Measurements from ENCODE around the gene FXYD2. TPM values are rescaled to one million over a fixed set of nuclear protein-coding genes. Genes with fewer than 3 reads are reported as not detected.

Gene FXYD2
- total RNA-seq, 1 donor from 2014 or later = 5.0 TPM

- Histone ChIP-seq H3K27me3 (ENCODE audit: control insufficient read depth, insufficient read depth, low read length) (no peaks in the 10 kb centered on the region), H3K4me3 (ENCODE audit: low read depth, low read length) (no peak overlapping the region), H3K36me3 (ENCODE audit: control insufficient read depth, insufficient read depth, low read length) (no peaks in the 10 kb centered on the region)
- DNase-seq (ENCODE audit: low read depth) = no peak
- TF ChIP-seq CTCF (IDR thresholded peaks at IDR 0.05; ENCODE audit: insufficient read depth, low read length, poor library complexity, severe bottlenecking) = peak; percentile 95
Observed at GRCh38 chr11:117843666-117844484, 19.3 kb upstream of the FXYD2 start.

- Histone ChIP-seq H3K4me3 (ENCODE audit: low read depth, low read length) (no peak overlapping the region), H3K36me3 (ENCODE audit: control insufficient read depth, insufficient read depth, low read length) (no peaks in the 10 kb centered on the region), H3K27me3 (ENCODE audit: control insufficient read depth, insufficient read depth, low read length) (no peaks in the 10 kb centered on the region)
- no peak for TF ChIP-seq CTCF (IDR thresholded peaks at IDR 0.05; ENCODE audit: insufficient read depth, low read length, poor library complexity, severe bottlenecking)
- DNase-seq (ENCODE audit: low read depth) = no peak
Observed at GRCh38 chr11:117842131-117842941, 17.8 kb upstream of the FXYD2 start.

GRCh38 chr11:117841551-117842031, 17.0 kb upstream of the FXYD2 start:
- H3K4me3 ChIP-seq (ENCODE audit: low read depth, low read length) = no peak overlapping the region
- H3K36me3 ChIP-seq (ENCODE audit: control insufficient read depth, insufficient read depth, low read length) = no peaks in the 10 kb centered on the region

GRCh38 chr11:117840881-117841550, 16.5 kb upstream of the FXYD2 start:
- no peak for DNase-seq (ENCODE audit: low read depth)
- H3K36me3 ChIP-seq (ENCODE audit: control insufficient read depth, insufficient read depth, low read length) = no peaks in the 10 kb centered on the region
- no peaks in the 10 kb centered on the region for H3K27me3 ChIP-seq (ENCODE audit: control insufficient read depth, insufficient read depth, low read length)
- H3K4me3 ChIP-seq (ENCODE audit: low read depth, low read length) = no peak overlapping the region
- TF ChIP-seq CTCF (IDR thresholded peaks at IDR 0.05; ENCODE audit: insufficient read depth, low read length, poor library complexity, severe bottlenecking) = no peak

More at GRCh38 chr11:117841551-117842031, 17.0 kb upstream of the FXYD2 start:
- no peak for TF ChIP-seq CTCF (IDR thresholded peaks at IDR 0.05; ENCODE audit: insufficient read depth, low read length, poor library complexity, severe bottlenecking)
- no peak for DNase-seq (ENCODE audit: low read depth)
- no peaks in the 10 kb centered on the region for H3K27me3 ChIP-seq (ENCODE audit: control insufficient read depth, insufficient read depth, low read length)

GRCh38 chr11:117839936-117840813, 15.6 kb upstream of the FXYD2 start:
- no peak overlapping the region for H3K4me3 ChIP-seq (ENCODE audit: low read depth, low read length)
- H3K27me3 ChIP-seq (ENCODE audit: control insufficient read depth, insufficient read depth, low read length) = no peaks in the 10 kb centered on the region
- DNase-seq (ENCODE audit: low read depth) = no peak
- no peak for TF ChIP-seq CTCF (IDR thresholded peaks at IDR 0.05; ENCODE audit: insufficient read depth, low read length, poor library complexity, severe bottlenecking)
- H3K36me3 ChIP-seq (ENCODE audit: control insufficient read depth, insufficient read depth, low read length) = no peaks in the 10 kb centered on the region
